HG02678 (cell line): ENCODE data around the gene DPM1.

ENCODE experiments used
- ATAC-seq: cut with Tn5 transposase; IDR thresholded peaks from one replicate; pipeline ENCODE4 v1.9.1; 2021; ENCODE audit warnings: mild to moderate bottlenecking, moderate library complexity; ENCODE audit not compliant: unreplicated experiment

Gene DPM1

GRCh38 chr20:50900261-50900660 is 58.1 kb downstream of the DPM1 start:
- ATAC-seq: no peak

GRCh38 chr20:50898475-50898874 is 59.9 kb downstream of the DPM1 start:
- ATAC-seq: no peak

GRCh38 chr20:50895111-50895830 is 63.1 kb downstream of the DPM1 start:
- ATAC-seq: no peak

GRCh38 chr20:50893620-50894019 is 64.7 kb downstream of the DPM1 start:
- no peak for ATAC-seq

GRCh38 chr20:50892394-50892793 is 65.9 kb downstream of the DPM1 start:
- ATAC-seq: no peak

GRCh38 chr20:50891138-50891537 is 67.2 kb downstream of the DPM1 start:
- ATAC-seq: no peak

GRCh38 chr20:50887576-50887975 is 70.8 kb downstream of the DPM1 start:
- ATAC-seq: no peak

- ATAC-seq: no peak
These were observed 72.0 kb downstream of the DPM1 start for GRCh38 chr20:50886184-50886790.

- ATAC-seq: no peak
These were observed 72.6 kb downstream of the DPM1 start for GRCh38 chr20:50885781-50886180.

- no peak for ATAC-seq
These were observed 73.3 kb downstream of the DPM1 start for GRCh38 chr20:50885068-50885467.
